CD14-positive monocyte (primary cell): Measurements from ENCODE around the gene SUPT20HL1. TPM values are rescaled to one million over a fixed set of nuclear protein-coding genes. Genes with fewer than 3 reads are reported as not detected.
A peak's percentile ranks its signal among the peaks of the same experiment; 100 is the strongest.

Experiments used
- DNase-seq, 3 donors: peaks; one replicate each; pipeline ENCODE4 v3.0.0-alpha.2; 2011 to 2022
- H2AFZ ChIP-seq: 2 replicates; pipeline ENCODE4 v1.6.0; 2012; ENCODE audit warnings: mild to moderate bottlenecking, low read depth, low read length, inconsistent platforms; ENCODE audit not compliant: insufficient read depth, poor library complexity, severe bottlenecking
- H3K27ac ChIP-seq, 2 donors: 1 replicate in 1 of 2; 2 replicates in 1 of 2; pipeline ENCODE4 v1.5.1; 2012 to 2013; ENCODE audit warnings: low read length in 2 of 2, control low read depth in 1 of 2, inconsistent platforms in 1 of 2, low read depth in 1 of 2, mild to moderate bottlenecking in 1 of 2
- H3K27me3 ChIP-seq, 2 donors: one replicate each; pipeline versions ENCODE4 v1.6.0 to v1.6.1; 2011 to 2013; ENCODE audit warnings: low read length in 2 of 2; ENCODE audit not compliant: control insufficient read depth in 2 of 2, insufficient read depth in 2 of 2
- H3K36me3 ChIP-seq, 2 donors: replicated peaks in 1 of 2; 1 replicate in 1 of 2; 2 replicates in 1 of 2; pipeline versions ENCODE4 v1.5.1 to v1.6.1; 2012 to 2013; ENCODE audit warnings: low read length in 2 of 2, control low read depth in 1 of 2, inconsistent platforms in 1 of 2, mild to moderate bottlenecking in 1 of 2; ENCODE audit not compliant: insufficient read depth in 2 of 2, control insufficient read depth in 1 of 2
- H3K4me1 ChIP-seq, 2 donors: 1 replicate in 1 of 2; 2 replicates in 1 of 2; pipeline versions ENCODE4 v1.5.1 to v1.6.1; 2012 to 2013; ENCODE audit warnings: low read length in 2 of 2, control low read depth in 1 of 2, inconsistent platforms in 1 of 2, mild to moderate bottlenecking in 1 of 2, moderate library complexity in 1 of 2; ENCODE audit not compliant: insufficient read depth in 2 of 2, control insufficient read depth in 1 of 2
- H3K4me2 ChIP-seq: replicated peaks from 2 replicates; pipeline ENCODE3; 2012; ENCODE audit warnings: low read length, moderate library complexity, mild to moderate bottlenecking; ENCODE audit not compliant: poor library complexity, severe bottlenecking; ENCODE audit errors: extremely low read depth
- H3K4me3 ChIP-seq, 3 experiments: fragments of 200-600 bp in 1 of 3; sonication (generic) in 1 of 3; replicated peaks in 1 of 3; 1 replicate in 2 of 3; 2 replicates in 1 of 3; pipeline ENCODE4 v1.5.1; 2011 to 2013; ENCODE audit warnings: low read length in 3 of 3, mild to moderate bottlenecking in 3 of 3, control low read depth in 2 of 3, low read depth in 2 of 3, inconsistent platforms in 1 of 3, moderate library complexity in 1 of 3
- H3K79me2 ChIP-seq: 2 replicates; pipeline ENCODE4 v1.6.0; 2012; ENCODE audit warnings: mild to moderate bottlenecking, control low read depth, inconsistent platforms, low read length, moderate library complexity; ENCODE audit not compliant: insufficient read depth
- H3K9ac ChIP-seq: 2 replicates; pipeline ENCODE4 v1.6.0; 2017; ENCODE audit warnings: low read length, mild to moderate bottlenecking; ENCODE audit not compliant: insufficient read depth, poor library complexity, severe bottlenecking
- H3K9me3 ChIP-seq, 2 donors: replicated peaks in 1 of 2; 1 replicate in 1 of 2; 2 replicates in 1 of 2; pipeline versions ENCODE4 v1.5.1 to v1.6.1; 2012 to 2013; ENCODE audit warnings: low read length in 2 of 2, control low read depth in 1 of 2; ENCODE audit not compliant: control insufficient read depth in 1 of 2, insufficient read depth in 1 of 2
- H4K20me1 ChIP-seq: 2 replicates; pipeline ENCODE4 v1.6.0; 2012; ENCODE audit warnings: mild to moderate bottlenecking, low read length, control low read depth, moderate library complexity; ENCODE audit not compliant: insufficient read depth
- H3K27ac Mint-ChIP-seq, 7 donors: one replicate each; pipeline ENCODE4 v1.8.0; 2020; ENCODE audit warnings: mild to moderate bottlenecking in 7 of 7, mixed read lengths in 7 of 7, moderate library complexity in 6 of 7, inconsistent platforms in 2 of 7
- H3K27me3 Mint-ChIP-seq, 3 donors: one replicate each; pipeline ENCODE4 v1.8.0; 2021 to 2022; ENCODE audit warnings: low read depth in 3 of 3, mild to moderate bottlenecking in 3 of 3, mixed read lengths in 3 of 3, moderate library complexity in 3 of 3, inconsistent platforms in 1 of 3
- H3K36me3 Mint-ChIP-seq, 2 donors: one replicate each; pipeline ENCODE4 v1.8.0; 2020; ENCODE audit warnings: mixed read lengths in 2 of 2, inconsistent platforms in 1 of 2, mild to moderate bottlenecking in 1 of 2
- H3K4me1 Mint-ChIP-seq: one replicate; pipeline ENCODE4 v1.8.0; 2020; ENCODE audit warnings: mild to moderate bottlenecking, mixed read lengths
- H3K4me3 Mint-ChIP-seq, 2 donors: one replicate each; pipeline ENCODE4 v1.8.0; 2020; ENCODE audit warnings: mild to moderate bottlenecking in 2 of 2, mixed read lengths in 2 of 2, moderate library complexity in 1 of 2
- H3K9me3 Mint-ChIP-seq, 7 donors: one replicate each; pipeline ENCODE4 v1.8.0; 2020 to 2022; ENCODE audit warnings: mixed read lengths in 7 of 7, mild to moderate bottlenecking in 6 of 7, moderate library complexity in 6 of 7, inconsistent platforms in 2 of 7
- WGBS: methylation state at CpG from one replicate; pipeline ENCODE4 v1.1.5; 2013; ENCODE audit warnings: missing lambda C conversion rate; ENCODE audit not compliant: insufficient coverage; 5-methylcytosine and 5-hydroxymethylcytosine counted together
- intact Hi-C, 2 donors: fragments of 100-400 bp; cut with micrococcal nuclease; formaldehyde crosslinking; loops; one replicate each; pipeline versions ENCODE4 v1.15.0 to v1.15.1; 2023
- polyA plus RNA-seq, 3 donors: library from polyadenylated mRNA; depleted of rRNA in 1 of 3; unstranded in 2 of 3; stranded (reverse) in 1 of 3; fragments of 300-500 nt in 2 of 3; fragments of >200 nt in 1 of 3; fragmentation: Illumina TruSeq in 2 of 3; gene quantifications; 1 replicate in 2 of 3; 2 replicates in 1 of 3; pipeline ENCODE4 v1.2.3, GENCODE V29; 2012 to 2021
- TF ChIP-seq, protein P1 (sequence below): fragments of 200-600 bp; IDR thresholded peaks from one replicate; pipeline ENCODE4 v1.8.0; 2022; ENCODE audit warnings: antibody characterized with exemption, mild to moderate bottlenecking

SUPT20HL1 gene
- polyA plus RNA-seq, 3 donors, result not detected

DNA sequence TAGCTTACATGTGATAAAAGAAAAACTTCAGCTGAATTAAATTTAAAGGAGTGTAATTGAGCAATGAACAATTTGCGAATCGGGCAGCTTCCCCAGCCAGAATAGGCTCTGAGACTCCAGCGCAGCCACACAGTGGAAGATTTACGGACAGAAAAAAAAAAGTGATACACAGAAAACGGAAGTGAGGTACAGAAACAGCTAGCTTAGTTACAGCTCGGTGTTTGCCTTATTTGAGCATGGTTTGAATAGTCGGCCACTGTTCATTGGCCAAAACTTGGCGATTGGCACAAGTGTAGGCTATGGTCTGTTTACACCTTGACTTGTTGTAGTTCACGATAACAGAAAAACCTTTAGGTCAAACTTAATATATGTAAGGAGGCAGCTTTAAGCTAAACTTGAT lies 16.7 kb upstream of the SUPT20HL1 start:
- Histone ChIP-seq H3K36me3 (no peaks in the 10 kb centered on the region), H4K20me1 (no peaks in the 10 kb centered on the region), H2AFZ (no peak overlapping the region), H3K9ac (no peak overlapping the region), H3K4me2 (no peak overlapping the region), H3K27ac (no peak overlapping the region), H3K4me1 (no peaks in the 10 kb centered on the region), H3K9me3 (no peaks in the 10 kb centered on the region), H3K27me3 (peaks cover 0 to 33% of the 10 kb centered on the region in 2 donors), H3K79me2 (no peaks in the 10 kb centered on the region), H3K4me3 (no peak overlapping the region)
- intact Hi-C loops, result no loop called here
- H3K4me3 Mint-ChIP-seq, result no peak overlapping the region
- no peak overlapping the region for H3K27ac Mint-ChIP-seq
- TF ChIP-seq, protein P1, sequence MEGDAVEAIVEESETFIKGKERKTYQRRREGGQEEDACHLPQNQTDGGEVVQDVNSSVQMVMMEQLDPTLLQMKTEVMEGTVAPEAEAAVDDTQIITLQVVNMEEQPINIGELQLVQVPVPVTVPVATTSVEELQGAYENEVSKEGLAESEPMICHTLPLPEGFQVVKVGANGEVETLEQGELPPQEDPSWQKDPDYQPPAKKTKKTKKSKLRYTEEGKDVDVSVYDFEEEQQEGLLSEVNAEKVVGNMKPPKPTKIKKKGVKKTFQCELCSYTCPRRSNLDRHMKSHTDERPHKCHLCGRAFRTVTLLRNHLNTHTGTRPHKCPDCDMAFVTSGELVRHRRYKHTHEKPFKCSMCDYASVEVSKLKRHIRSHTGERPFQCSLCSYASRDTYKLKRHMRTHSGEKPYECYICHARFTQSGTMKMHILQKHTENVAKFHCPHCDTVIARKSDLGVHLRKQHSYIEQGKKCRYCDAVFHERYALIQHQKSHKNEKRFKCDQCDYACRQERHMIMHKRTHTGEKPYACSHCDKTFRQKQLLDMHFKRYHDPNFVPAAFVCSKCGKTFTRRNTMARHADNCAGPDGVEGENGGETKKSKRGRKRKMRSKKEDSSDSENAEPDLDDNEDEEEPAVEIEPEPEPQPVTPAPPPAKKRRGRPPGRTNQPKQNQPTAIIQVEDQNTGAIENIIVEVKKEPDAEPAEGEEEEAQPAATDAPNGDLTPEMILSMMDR, result no peak
- DNase-seq, result peak in 1 of 3 donors; percentile 1
- H3K4me1 Mint-ChIP-seq, result peaks cover 2% of the 10 kb centered on the region
- no peaks in the 10 kb centered on the region for H3K36me3 Mint-ChIP-seq
- peaks cover 2 to 38% (median 9%) of the 10 kb centered on the region in 3 donors for H3K27me3 Mint-ChIP-seq
- H3K9me3 Mint-ChIP-seq, result no peaks in the 10 kb centered on the region
- no CpG with 5 or more reads among the region's 9 CpGs for WGBS

DNA sequence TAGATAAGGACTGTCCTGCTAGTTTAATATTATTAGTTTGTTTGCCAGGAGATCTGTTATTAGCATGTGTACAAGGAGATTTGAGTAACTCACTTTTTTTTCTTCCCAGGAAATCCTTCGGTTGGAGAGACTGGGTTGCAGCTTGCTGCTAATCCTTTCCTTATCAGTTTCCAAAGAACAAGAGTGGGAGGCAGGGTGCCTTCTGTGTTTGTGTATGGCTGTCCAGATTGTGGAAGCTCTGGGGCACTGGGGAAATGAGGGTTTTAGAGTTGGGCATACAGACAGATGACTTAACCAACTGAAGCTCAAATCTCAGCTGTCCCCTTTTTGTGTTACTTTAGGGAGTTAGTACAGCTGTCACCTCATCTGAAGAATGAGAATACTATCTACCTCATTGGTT lies 12.6 kb upstream of the SUPT20HL1 start:
- WGBS, result no CpG with 5 or more reads among the region's 1 CpG
- H3K27ac ChIP-seq, result no peak overlapping the region
- Mint-ChIP-seq H3K27me3 (peaks cover 0 to 12% (median 2%) of the 10 kb centered on the region in 3 donors), H3K4me1 (peaks cover 2% of the 10 kb centered on the region), H3K9me3 (no peaks in the 10 kb centered on the region), H3K4me3 (no peak overlapping the region), H3K27ac (no peak overlapping the region), H3K36me3 (no peaks in the 10 kb centered on the region)
- no peaks in the 10 kb centered on the region for H3K36me3 ChIP-seq
- peaks cover 0 to 22% of the 10 kb centered on the region in 2 donors for H3K27me3 ChIP-seq
- no peaks in the 10 kb centered on the region for H3K9me3 ChIP-seq
- intact Hi-C loops, result no loop called here
- no peak overlapping the region for H3K4me2 ChIP-seq
- no peak overlapping the region for H2AFZ ChIP-seq
- no peaks in the 10 kb centered on the region for H4K20me1 ChIP-seq
- H3K9ac ChIP-seq, result no peak overlapping the region
- TF ChIP-seq, protein P1, result no peak
- H3K79me2 ChIP-seq, result no peaks in the 10 kb centered on the region
- H3K4me1 ChIP-seq, result no peaks in the 10 kb centered on the region
- no peak for DNase-seq
- H3K4me3 ChIP-seq, result no peak overlapping the region
